Mesendoderm (in vitro differentiated cells): Measurements from ENCODE around the gene HCFC2.
A peak's percentile ranks its signal among the peaks of the same experiment; 100 is the strongest.

Experiments
- DNase-seq: peaks from one replicate; pipeline ENCODE4 v3.0.0; 2013
- H2AK5ac ChIP-seq: 2 replicates; pipeline ENCODE4 v1.6.1; 2013; ENCODE audit warnings: low read length, inconsistent platforms
- H2BK120ac ChIP-seq: 2 replicates; pipeline ENCODE4 v1.6.1; 2013; ENCODE audit warnings: low read depth, mild to moderate bottlenecking, low read length, moderate library complexity, mixed read lengths
- H2BK15ac ChIP-seq: replicated peaks from 2 replicates; pipeline ENCODE4 v1.6.1; 2013; ENCODE audit warnings: low read depth, mild to moderate bottlenecking, moderate library complexity
- H2BK5ac ChIP-seq: 2 replicates; pipeline ENCODE4 v1.6.1; 2013; ENCODE audit warnings: low read length, inconsistent platforms
- H3K18ac ChIP-seq: 2 replicates; pipeline ENCODE4 v1.6.1; 2013; ENCODE audit warnings: mild to moderate bottlenecking, low read length, mixed read lengths
- H3K23ac ChIP-seq: one replicate; pipeline ENCODE4 v1.6.1; 2013; ENCODE audit warnings: low read length
- H3K27ac ChIP-seq: 2 replicates; pipeline ENCODE4 v1.5.1; 2013; ENCODE audit warnings: low read depth, mild to moderate bottlenecking, inconsistent platforms, low read length, moderate library complexity
- H3K27me3 ChIP-seq: 2 replicates; pipeline ENCODE4 v1.6.1; 2013; ENCODE audit warnings: low read length, control low read depth, mild to moderate bottlenecking, inconsistent platforms; ENCODE audit not compliant: insufficient read depth, poor library complexity
- H3K36me3 ChIP-seq: 2 replicates; pipeline ENCODE4 v1.6.1; 2013; ENCODE audit warnings: low read length, inconsistent platforms; ENCODE audit not compliant: control insufficient read depth, insufficient read depth
- H3K4ac ChIP-seq: one replicate; pipeline ENCODE4 v1.6.1; 2013; ENCODE audit warnings: low read depth, mild to moderate bottlenecking, low read length, moderate library complexity
- H3K4me1 ChIP-seq: 2 replicates; pipeline ENCODE4 v1.6.1; 2013; ENCODE audit warnings: low read depth, low read length, inconsistent platforms; ENCODE audit not compliant: control insufficient read depth
- H3K4me2 ChIP-seq: 2 replicates; pipeline ENCODE4 v1.6.1; 2013; ENCODE audit warnings: low read length
- H3K4me3 ChIP-seq: 2 replicates; pipeline ENCODE4 v1.5.1; 2013; ENCODE audit warnings: mild to moderate bottlenecking, low read length
- H3K56ac ChIP-seq: one replicate; pipeline ENCODE4 v1.6.1; 2013; ENCODE audit warnings: low read length
- H3K79me1 ChIP-seq: 2 replicates; pipeline ENCODE4 v1.6.1; 2013; ENCODE audit warnings: low read length, inconsistent platforms
- H3K79me2 ChIP-seq: 2 replicates; pipeline ENCODE4 v1.6.1; 2013; ENCODE audit warnings: mild to moderate bottlenecking, low read length; ENCODE audit not compliant: control insufficient read depth, insufficient read depth
- H3K9ac ChIP-seq: 2 replicates; pipeline ENCODE4 v1.6.1; 2013; ENCODE audit warnings: low read length, inconsistent platforms
- H4K5ac ChIP-seq: one replicate; pipeline ENCODE4 v1.6.1; 2013; ENCODE audit warnings: low read length
- H4K8ac ChIP-seq: one replicate; pipeline ENCODE4 v1.6.1; 2013; ENCODE audit warnings: low read depth, mild to moderate bottlenecking, control low read depth, low read length, moderate library complexity
- WGBS: extraction: QIAGEN DNeasy Blood & Tissue Kit; methylation state at CpG from one replicate; pipeline ENCODE4 v1.1.7; 2013; ENCODE audit warnings: low lambda C conversion rate, missing lambda C conversion rate; ENCODE audit not compliant: insufficient coverage; ENCODE audit errors: extremely low coverage; 5-methylcytosine and 5-hydroxymethylcytosine counted together

The HCFC2 gene

GRCh38 chr12:104046306-104046705, 18.0 kb upstream of the HCFC2 start:
- Histone ChIP-seq H4K5ac (no peak overlapping the region), H2BK15ac (no peak overlapping the region), H3K27me3 (peaks cover 2% of the 10 kb centered on the region), H3K4me2 (no peak overlapping the region), H3K79me2 (no peaks in the 10 kb centered on the region), H3K27ac (no peak overlapping the region), H3K18ac (no peak overlapping the region), H4K8ac (no peak overlapping the region), H3K79me1 (no peaks in the 10 kb centered on the region), H3K36me3 (no peaks in the 10 kb centered on the region), H2BK120ac (no peak overlapping the region), H3K9ac (no peak overlapping the region), H3K23ac (no peak overlapping the region), H3K4me3 (no peak overlapping the region), H3K4ac (no peak overlapping the region), H3K4me1 (peaks cover 3% of the 10 kb centered on the region), H2BK5ac (no peak overlapping the region), H3K56ac (no peak overlapping the region), H2AK5ac (no peak overlapping the region)
- no CpG with 5 or more reads among the region's 4 CpGs for WGBS
- no peak for DNase-seq

GRCh38 chr12:104048162-104048561, 16.2 kb upstream of the HCFC2 start:
- no peak overlapping the region for H3K9ac ChIP-seq
- H2AK5ac ChIP-seq: no peak overlapping the region
- H3K23ac ChIP-seq: no peak overlapping the region
- WGBS: no CpG with 5 or more reads among the region's 5 CpGs
- no peak overlapping the region for H3K18ac ChIP-seq
- no peaks in the 10 kb centered on the region for H3K79me1 ChIP-seq
- no peak overlapping the region for H2BK120ac ChIP-seq
- no peaks in the 10 kb centered on the region for H3K36me3 ChIP-seq
- no peak overlapping the region for H3K4me2 ChIP-seq
- H3K4ac ChIP-seq: no peak overlapping the region
- no peak for DNase-seq
- H3K27me3 ChIP-seq: peaks cover 2% of the 10 kb centered on the region
- H3K79me2 ChIP-seq: no peaks in the 10 kb centered on the region
- no peak overlapping the region for H3K56ac ChIP-seq
- H2BK15ac ChIP-seq: no peak overlapping the region
- H3K4me1 ChIP-seq: peaks cover 3% of the 10 kb centered on the region
- no peak overlapping the region for H4K5ac ChIP-seq
- no peak overlapping the region for H3K4me3 ChIP-seq
- H2BK5ac ChIP-seq: no peak overlapping the region
- H3K27ac ChIP-seq: no peak overlapping the region
- no peak overlapping the region for H4K8ac ChIP-seq

DNA sequence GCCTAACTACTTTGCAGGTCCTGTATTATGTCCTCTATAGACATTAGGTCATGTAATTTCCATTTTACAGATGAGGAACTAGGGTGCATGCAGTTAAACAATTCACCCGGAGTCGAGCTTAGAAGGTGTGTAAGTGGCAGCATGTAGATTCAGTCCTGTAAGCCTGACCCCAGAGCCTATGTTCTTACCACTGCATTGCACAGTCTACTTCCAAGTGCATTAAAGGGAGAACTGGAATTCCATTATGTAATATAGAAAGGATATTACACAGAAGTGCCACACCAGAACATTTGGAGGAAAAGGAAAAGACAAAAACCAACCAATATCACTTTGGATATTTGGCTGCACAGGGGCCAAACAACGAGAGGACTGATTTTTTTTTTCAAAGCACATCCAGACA, 15.5 kb upstream of the HCFC2 start:
- WGBS: no CpG with 5 or more reads among the region's 3 CpGs
- H3K4me3 ChIP-seq: no peak overlapping the region

DNA sequence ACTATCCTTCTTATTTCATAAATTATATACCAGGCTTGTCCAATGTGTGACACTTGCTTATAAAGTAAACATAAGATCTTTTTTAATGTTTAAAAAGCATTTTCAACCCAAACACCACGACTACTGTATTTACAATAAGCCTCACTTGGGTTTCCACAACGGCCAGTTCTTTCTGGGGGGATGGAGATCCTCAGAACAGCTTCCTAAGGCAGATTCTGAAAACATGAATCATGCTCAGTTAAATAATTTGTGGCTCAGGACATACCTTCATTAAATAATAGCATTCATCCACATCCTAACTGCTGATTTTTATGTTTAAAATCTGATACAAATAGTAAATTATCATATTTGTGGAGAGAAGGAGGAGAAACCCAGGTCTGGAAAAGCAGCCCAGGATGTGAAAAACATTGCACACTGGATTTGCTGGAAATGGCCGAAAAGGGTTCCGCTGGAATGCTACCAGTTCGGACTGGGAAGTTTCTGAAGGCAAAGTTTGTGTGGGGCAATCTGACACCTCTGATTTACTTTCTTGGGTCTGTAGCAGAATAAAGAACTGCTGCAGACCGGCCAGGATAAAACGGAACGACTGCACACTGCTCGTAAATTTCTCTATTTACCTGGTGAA, 14.9 kb upstream of the HCFC2 start:
- peak overlapping the region; percentile 57 for H3K9ac ChIP-seq
- no peaks in the 10 kb centered on the region for H3K79me2 ChIP-seq
- H3K27ac ChIP-seq: no peak overlapping the region
- H3K27me3 ChIP-seq: peaks cover 2% of the 10 kb centered on the region
- peaks cover 3% of the 10 kb centered on the region for H3K4me1 ChIP-seq
- H3K18ac ChIP-seq: no peak overlapping the region
- no peak overlapping the region for H3K23ac ChIP-seq
- H3K36me3 ChIP-seq: no peaks in the 10 kb centered on the region
- H3K56ac ChIP-seq: peak overlapping the region; percentile 75
- H4K8ac ChIP-seq: no peak overlapping the region
- peak overlapping the region; percentile 88 for H3K4me2 ChIP-seq
- peak; percentile 21 for DNase-seq
- WGBS: no CpG with 5 or more reads among the region's 9 CpGs
- H3K79me1 ChIP-seq: no peaks in the 10 kb centered on the region
- H2BK5ac ChIP-seq: no peak overlapping the region
- no peak overlapping the region for H2BK120ac ChIP-seq
- no peak overlapping the region for H4K5ac ChIP-seq
- H2BK15ac ChIP-seq: no peak overlapping the region
- no peak overlapping the region for H2AK5ac ChIP-seq
- no peak overlapping the region for H3K4ac ChIP-seq
- peak overlapping the region; percentile 32 for H3K4me3 ChIP-seq

More for the DNA sequence above, 15.5 kb upstream of the HCFC2 start:
- Histone ChIP-seq H3K9ac (no peak overlapping the region), H3K79me1 (no peaks in the 10 kb centered on the region), H4K8ac (no peak overlapping the region), H3K23ac (no peak overlapping the region), H3K27me3 (peaks cover 2% of the 10 kb centered on the region), H3K79me2 (no peaks in the 10 kb centered on the region), H3K36me3 (no peaks in the 10 kb centered on the region), H3K4ac (no peak overlapping the region), H3K27ac (no peak overlapping the region), H3K56ac (no peak overlapping the region), H3K4me2 (no peak overlapping the region), H2BK120ac (no peak overlapping the region), H3K4me1 (peaks cover 3% of the 10 kb centered on the region), H2BK15ac (no peak overlapping the region), H2BK5ac (no peak overlapping the region), H2AK5ac (no peak overlapping the region), H4K5ac (no peak overlapping the region), H3K18ac (no peak overlapping the region)
- no peak for DNase-seq

- DNase-seq: peak; percentile 60
These were observed 14.4 kb upstream of the HCFC2 start, which contains the start of gene GLT8D2 for GRCh38 chr12:104049903-104050356. Gene GLT8D2 (minus strand): TSS chr12:104050187. CDS start chr12:104019648, 30,539 bp downstream.

GRCh38 chr12:104050436-104050835, 13.9 kb upstream of the HCFC2 start:
- no peaks in the 10 kb centered on the region for H3K79me1 ChIP-seq
- H2BK15ac ChIP-seq: no peak overlapping the region
- no peak overlapping the region for H2AK5ac ChIP-seq
- H3K9ac ChIP-seq: peak overlapping the region; percentile 57
- H3K23ac ChIP-seq: no peak overlapping the region
- no peak overlapping the region for H3K4me3 ChIP-seq
- WGBS: no CpG with 5 or more reads among the region's 3 CpGs
- peaks cover 3% of the 10 kb centered on the region for H3K4me1 ChIP-seq
- no peak overlapping the region for H4K5ac ChIP-seq
- no peaks in the 10 kb centered on the region for H3K36me3 ChIP-seq
- H3K27ac ChIP-seq: no peak overlapping the region
- H4K8ac ChIP-seq: no peak overlapping the region
- H3K4ac ChIP-seq: no peak overlapping the region
- DNase-seq: no peak
- no peak overlapping the region for H3K18ac ChIP-seq
- peak overlapping the region; percentile 75 for H3K56ac ChIP-seq
- H3K27me3 ChIP-seq: peaks cover 2% of the 10 kb centered on the region
- peak overlapping the region; percentile 88 for H3K4me2 ChIP-seq
- H2BK5ac ChIP-seq: no peak overlapping the region
- no peaks in the 10 kb centered on the region for H3K79me2 ChIP-seq
- no peak overlapping the region for H2BK120ac ChIP-seq

More at GRCh38 chr12:104049903-104050356, 14.4 kb upstream of the HCFC2 start, which contains the start of gene GLT8D2:
- no peak within 1 kb of the TSS for H2AK5ac ChIP-seq
- H3K4me3 ChIP-seq: peak within 1 kb of the TSS; percentile 32
- H3K27ac ChIP-seq: no peak within 1 kb of the TSS
- H3K36me3 ChIP-seq: no peaks in the 10 kb centered on the region
- peaks cover 2% of the 10 kb centered on the region for H3K27me3 ChIP-seq
- H3K23ac ChIP-seq: no peak within 1 kb of the TSS
- no CpG with 5 or more reads among the region's 24 CpGs for WGBS
- no peak within 1 kb of the TSS for H2BK15ac ChIP-seq
- H4K8ac ChIP-seq: no peak within 1 kb of the TSS
- no peak within 1 kb of the TSS for H3K18ac ChIP-seq
- no peak within 1 kb of the TSS for H2BK5ac ChIP-seq
- H3K79me1 ChIP-seq: no peaks in the 10 kb centered on the region
- peaks cover 3% of the 10 kb centered on the region for H3K4me1 ChIP-seq
- H3K56ac ChIP-seq: peak within 1 kb of the TSS; percentile 75
- peak within 1 kb of the TSS; percentile 88 for H3K4me2 ChIP-seq
- no peak within 1 kb of the TSS for H4K5ac ChIP-seq
- H3K4ac ChIP-seq: no peak within 1 kb of the TSS
- H3K9ac ChIP-seq: peak within 1 kb of the TSS; percentile 57
- H3K79me2 ChIP-seq: no peaks in the 10 kb centered on the region
- no peak within 1 kb of the TSS for H2BK120ac ChIP-seq
